OCI-LY1 (cell line): ENCODE results near the gene GSK3A.
"Not testable (repeated sequence)": the region's sequence is repeated elsewhere in the genome, so short reads cannot be mapped to it uniquely, and the experiment has no call there.

Experiments used
- H2AFZ ChIP-seq: fragments of 200-600 bp; sonication (generic), shearing (Covaris generic); 2 replicates; pipeline ENCODE4 v1.6.0; 2014; ENCODE audit warnings: antibody characterized with exemption, mild to moderate bottlenecking, low read length
- H3F3A ChIP-seq: fragments of 200-600 bp; sonication (generic), shearing (Covaris generic); 2 replicates; pipeline ENCODE4 v1.6.0; 2014; ENCODE audit warnings: mild to moderate bottlenecking, antibody characterized with exemption, low read length, moderate library complexity; ENCODE audit not compliant: insufficient read depth
- H3K27ac ChIP-seq: fragments of 200-600 bp; sonication (generic); 2 replicates; pipeline ENCODE4 v1.5.1; 2014; ENCODE audit warnings: low read length, mixed run types, mild to moderate bottlenecking, low read depth; ENCODE audit not compliant: poor library complexity, severe bottlenecking
- H3K27me3 ChIP-seq: fragments of 200-600 bp; sonication (generic); 2 replicates; pipeline ENCODE4 v1.6.0; 2014; ENCODE audit warnings: antibody characterized with exemption, mild to moderate bottlenecking, low read length, moderate library complexity; ENCODE audit not compliant: insufficient read depth
- H3K36me3 ChIP-seq: fragments of 200-600 bp; sonication (generic); 2 replicates; pipeline ENCODE4 v1.6.1; 2014; ENCODE audit warnings: mild to moderate bottlenecking, antibody characterized with exemption, low read length, moderate library complexity, mixed read lengths; ENCODE audit not compliant: insufficient read depth
- H3K4me1 ChIP-seq: fragments of 200-600 bp; sonication (generic); 2 replicates; pipeline ENCODE4 v1.5.1; 2014; ENCODE audit warnings: mild to moderate bottlenecking, low read length, moderate library complexity; ENCODE audit not compliant: insufficient read depth, severe bottlenecking
- H3K4me2 ChIP-seq: fragments of 200-600 bp; sonication (generic), shearing (Covaris generic); 2 replicates; pipeline ENCODE4 v1.6.1; 2014; ENCODE audit warnings: low read length
- H3K4me3 ChIP-seq: fragments of 200-600 bp; sonication (generic); 2 replicates; pipeline ENCODE4 v1.5.1; 2014; ENCODE audit warnings: low read length, low read depth, mild to moderate bottlenecking, mixed read lengths; ENCODE audit not compliant: poor library complexity, severe bottlenecking
- H3K79me2 ChIP-seq: fragments of 200-600 bp; shearing (Covaris generic); 2 replicates; pipeline ENCODE4 v1.6.1; 2016; ENCODE audit warnings: mixed run types, low read length, mixed read lengths; ENCODE audit not compliant: insufficient read depth
- H3K9ac ChIP-seq: fragments of 200-600 bp; sonication (generic), shearing (Covaris generic); 2 replicates; pipeline ENCODE4 v1.6.1; 2014; ENCODE audit warnings: mild to moderate bottlenecking, low read length, mixed read lengths
- H3K9me2 ChIP-seq: fragments of 200-600 bp; sonication (generic), shearing (Covaris generic); 2 replicates; pipeline ENCODE4 v1.6.1; 2014; ENCODE audit warnings: low read depth, mild to moderate bottlenecking, low read length, mixed read lengths
- H3K9me3 ChIP-seq: fragments of 200-600 bp; shearing (Covaris generic); 2 replicates; pipeline ENCODE4 v1.6.1; 2014; ENCODE audit warnings: low read length, mixed read lengths
- H4K20me1 ChIP-seq: fragments of 200-600 bp; sonication (generic), shearing (Covaris generic); 2 replicates; pipeline ENCODE4 v1.6.0; 2016; ENCODE audit warnings: mild to moderate bottlenecking, low read length; ENCODE audit not compliant: insufficient read depth
- EZH2 ChIP-seq: fragments of 200-600 bp; sonication (generic), shearing (Covaris generic); IDR thresholded peaks from 2 replicates; pipeline ENCODE4 v1.8.0; 2017; ENCODE audit warnings: borderline replicate concordance, mixed run types, mild to moderate bottlenecking, antibody characterized with exemption, low read length, moderate library complexity, mixed read lengths
- TF ChIP-seq, protein P1 (sequence below): fragments of 200-600 bp; sonication (generic), shearing (Covaris generic); IDR thresholded peaks from 2 replicates; pipeline ENCODE4 v1.5.1; 2017; ENCODE audit warnings: mild to moderate bottlenecking, antibody characterized with exemption, low read length, moderate library complexity, mixed read lengths

Gene GSK3A

GRCh38 chr19:42268142-42268703, 25.8 kb upstream of the GSK3A start:
- Histone ChIP-seq H3K79me2 (no peaks in the 10 kb centered on the region), H3K36me3 (no peaks in the 10 kb centered on the region), H3K27ac (peak overlapping the region; percentile 92), H3K4me3 (peak overlapping the region; percentile 81), H3K9ac (peak overlapping the region; percentile 93), H3K4me1 (peaks cover 30% of the 10 kb centered on the region), H3K9me2 (no peaks in the 10 kb centered on the region), H3F3A (no peaks in the 10 kb centered on the region), H4K20me1 (no peaks in the 10 kb centered on the region), H3K27me3 (no peaks in the 10 kb centered on the region), H3K9me3 (no peaks in the 10 kb centered on the region), H3K4me2 (peak overlapping the region; percentile 96), H2AFZ (0 out of 2 replicates have a peak overlapping the region, but pooled peaks have one; percentile 68)
- TF ChIP-seq, protein P1, sequence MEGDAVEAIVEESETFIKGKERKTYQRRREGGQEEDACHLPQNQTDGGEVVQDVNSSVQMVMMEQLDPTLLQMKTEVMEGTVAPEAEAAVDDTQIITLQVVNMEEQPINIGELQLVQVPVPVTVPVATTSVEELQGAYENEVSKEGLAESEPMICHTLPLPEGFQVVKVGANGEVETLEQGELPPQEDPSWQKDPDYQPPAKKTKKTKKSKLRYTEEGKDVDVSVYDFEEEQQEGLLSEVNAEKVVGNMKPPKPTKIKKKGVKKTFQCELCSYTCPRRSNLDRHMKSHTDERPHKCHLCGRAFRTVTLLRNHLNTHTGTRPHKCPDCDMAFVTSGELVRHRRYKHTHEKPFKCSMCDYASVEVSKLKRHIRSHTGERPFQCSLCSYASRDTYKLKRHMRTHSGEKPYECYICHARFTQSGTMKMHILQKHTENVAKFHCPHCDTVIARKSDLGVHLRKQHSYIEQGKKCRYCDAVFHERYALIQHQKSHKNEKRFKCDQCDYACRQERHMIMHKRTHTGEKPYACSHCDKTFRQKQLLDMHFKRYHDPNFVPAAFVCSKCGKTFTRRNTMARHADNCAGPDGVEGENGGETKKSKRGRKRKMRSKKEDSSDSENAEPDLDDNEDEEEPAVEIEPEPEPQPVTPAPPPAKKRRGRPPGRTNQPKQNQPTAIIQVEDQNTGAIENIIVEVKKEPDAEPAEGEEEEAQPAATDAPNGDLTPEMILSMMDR, result no peak
- no peak for TF ChIP-seq EZH2

- Histone ChIP-seq H3K27me3 (no peaks in the 10 kb centered on the region), H3K4me3 (peak overlapping the region; percentile 81), H4K20me1 (no peaks in the 10 kb centered on the region), H3K4me2 (peak overlapping the region; percentile 96), H3K79me2 (no peaks in the 10 kb centered on the region), H3K36me3 (no peaks in the 10 kb centered on the region), H2AFZ (0 out of 2 replicates have a peak overlapping the region, but pooled peaks have one; percentile 68), H3K9me2 (no peaks in the 10 kb centered on the region), H3K4me1 (peaks cover 30% of the 10 kb centered on the region), H3K9ac (peak overlapping the region; percentile 93), H3K27ac (no peak overlapping the region), H3F3A (no peaks in the 10 kb centered on the region), H3K9me3 (no peaks in the 10 kb centered on the region)
- TF ChIP-seq, protein P1, result no peak
- TF ChIP-seq EZH2, result no peak
Observed at GRCh38 chr19:42267644-42268141, 25.3 kb upstream of the GSK3A start.

GRCh38 chr19:42266928-42267603, 24.7 kb upstream of the GSK3A start:
- H3K79me2 ChIP-seq, H3K9me2 ChIP-seq, H3K9me3 ChIP-seq, H3F3A ChIP-seq, H4K20me1 ChIP-seq, H3K27me3 ChIP-seq, H3K27ac ChIP-seq, H3K36me3 ChIP-seq, H3K4me3 ChIP-seq, H2AFZ ChIP-seq: not testable (repeated sequence)
- Histone ChIP-seq H3K9ac (peak overlapping the region; percentile 93), H3K4me2 (peak overlapping the region; percentile 96), H3K4me1 (peaks cover 30% of the 10 kb centered on the region)

DNA sequence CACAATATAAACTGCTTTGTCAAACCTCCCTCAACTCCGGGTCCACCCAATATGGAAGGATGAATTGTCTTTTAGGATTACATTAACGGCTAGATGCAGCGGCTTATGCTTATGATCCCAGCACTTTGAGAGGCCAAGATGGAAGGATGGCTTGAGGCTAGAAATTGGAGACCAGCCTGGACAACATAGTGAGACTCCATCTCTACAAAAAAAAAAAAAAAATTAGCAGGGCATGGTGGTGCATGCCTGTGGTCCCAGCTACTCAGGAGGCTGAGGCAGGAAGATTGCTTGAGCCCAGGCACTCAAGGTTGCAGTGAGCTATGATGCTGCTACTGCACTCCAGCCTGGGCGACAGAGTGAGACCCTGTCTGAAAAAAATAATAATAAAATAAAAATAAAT, 23.7 kb upstream of the GSK3A start:
- H2AFZ ChIP-seq, H3K4me3 ChIP-seq, H3K9me3 ChIP-seq, H3K79me2 ChIP-seq, H3K27ac ChIP-seq, H3K36me3 ChIP-seq, H3K9ac ChIP-seq, H3K9me2 ChIP-seq, H4K20me1 ChIP-seq, H3K4me2 ChIP-seq, H3K27me3 ChIP-seq, H3F3A ChIP-seq: not testable (repeated sequence)
- peaks cover 26% of the 10 kb centered on the region for H3K4me1 ChIP-seq
